GM21723 (cell line): ENCODE results near the gene METTL23.
A peak's percentile ranks its signal among the peaks of the same experiment; 100 is the strongest.
"Not testable (repeated sequence)": the region's sequence is repeated elsewhere in the genome, so short reads cannot be mapped to it uniquely, and the experiment has no call there.

Source experiments
- ATAC-seq: cut with Tn5 transposase; IDR thresholded peaks from one replicate; pipeline ENCODE4 v1.9.1; 2021; ENCODE audit warnings: mild to moderate bottlenecking, moderate library complexity; ENCODE audit not compliant: unreplicated experiment

Gene METTL23

DNA sequence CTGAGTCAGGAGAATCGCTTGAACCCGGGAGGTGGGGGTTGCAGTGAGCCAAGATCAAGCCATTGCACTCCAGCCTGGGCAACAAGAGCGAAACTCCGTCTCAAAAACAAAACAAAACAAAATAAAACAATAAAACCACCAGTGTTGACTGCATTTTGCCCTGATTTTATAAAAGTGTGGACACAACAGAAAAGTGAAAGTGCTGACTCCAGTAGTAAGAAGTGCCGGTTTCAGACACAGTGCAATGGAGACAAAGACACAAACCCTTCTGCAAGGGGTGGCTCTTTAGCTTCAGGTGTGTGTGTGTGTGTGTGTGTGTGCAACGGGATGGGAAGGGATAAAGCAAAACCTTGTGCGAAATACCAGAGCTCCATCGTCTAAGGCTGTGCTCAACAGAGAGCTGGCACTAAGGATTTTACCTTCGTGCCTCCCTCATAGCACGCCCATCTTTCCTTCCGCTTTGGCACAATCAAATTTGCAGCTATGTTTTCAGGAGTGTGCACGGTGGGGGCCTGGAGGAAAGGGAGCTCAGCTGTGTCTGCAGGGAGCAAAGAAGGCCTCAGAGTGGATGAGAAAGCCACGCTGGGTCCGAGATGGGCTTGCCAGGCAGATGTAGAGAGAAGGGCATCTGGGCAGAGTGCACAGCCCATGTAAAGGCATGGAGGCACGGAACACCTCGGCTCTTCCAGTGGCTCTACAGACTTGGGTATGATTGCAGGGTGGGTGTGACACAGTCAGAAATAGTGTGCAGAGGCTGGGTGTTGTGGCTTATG, 31.4 kb upstream of the METTL23 start:
- no peak for ATAC-seq

DNA sequence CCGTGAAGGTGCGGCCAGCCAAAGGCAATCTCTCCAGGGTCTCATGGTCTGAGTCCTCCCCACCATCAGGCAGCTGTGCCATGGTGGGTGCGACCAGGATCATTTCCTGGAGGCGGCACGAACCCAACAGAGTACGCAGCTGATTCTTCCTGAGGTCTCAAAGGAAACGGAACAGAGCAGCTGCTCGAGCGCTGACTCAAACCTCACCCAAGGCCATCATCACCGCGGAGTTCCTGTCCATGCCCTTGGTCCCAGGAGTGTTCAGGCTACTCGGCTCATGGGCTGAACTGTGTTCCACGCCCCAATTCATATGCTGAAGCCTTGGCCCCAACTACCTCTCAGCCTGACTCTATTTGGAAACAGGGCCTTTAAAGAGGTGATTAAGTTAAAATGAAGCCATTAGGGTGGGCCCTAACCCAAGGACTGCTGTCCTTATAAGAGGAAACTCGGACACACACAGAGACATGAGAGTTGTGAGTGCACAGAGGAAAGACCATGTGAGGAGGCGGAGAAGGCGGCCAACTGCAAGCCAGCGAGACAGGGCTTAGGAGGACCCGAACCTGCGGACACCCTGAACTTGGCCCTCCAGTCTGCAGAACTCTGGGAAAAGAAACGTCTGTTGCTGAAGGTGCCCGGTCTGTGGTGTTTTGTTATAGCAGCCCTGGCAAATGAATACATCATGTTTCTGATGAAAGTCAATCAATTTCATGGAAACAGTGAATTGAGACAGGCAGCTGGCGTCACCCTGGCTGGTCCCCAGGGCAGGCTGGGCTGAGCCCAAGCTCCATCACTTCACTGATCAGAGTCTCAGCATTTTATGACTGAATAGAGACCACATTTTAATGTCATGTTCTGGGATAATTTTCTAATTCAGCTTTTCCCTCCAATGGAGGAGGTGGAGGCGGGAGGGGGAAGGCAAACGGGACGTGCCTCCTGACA, 29.6 kb upstream of the METTL23 start:
- no peak for ATAC-seq

DNA sequence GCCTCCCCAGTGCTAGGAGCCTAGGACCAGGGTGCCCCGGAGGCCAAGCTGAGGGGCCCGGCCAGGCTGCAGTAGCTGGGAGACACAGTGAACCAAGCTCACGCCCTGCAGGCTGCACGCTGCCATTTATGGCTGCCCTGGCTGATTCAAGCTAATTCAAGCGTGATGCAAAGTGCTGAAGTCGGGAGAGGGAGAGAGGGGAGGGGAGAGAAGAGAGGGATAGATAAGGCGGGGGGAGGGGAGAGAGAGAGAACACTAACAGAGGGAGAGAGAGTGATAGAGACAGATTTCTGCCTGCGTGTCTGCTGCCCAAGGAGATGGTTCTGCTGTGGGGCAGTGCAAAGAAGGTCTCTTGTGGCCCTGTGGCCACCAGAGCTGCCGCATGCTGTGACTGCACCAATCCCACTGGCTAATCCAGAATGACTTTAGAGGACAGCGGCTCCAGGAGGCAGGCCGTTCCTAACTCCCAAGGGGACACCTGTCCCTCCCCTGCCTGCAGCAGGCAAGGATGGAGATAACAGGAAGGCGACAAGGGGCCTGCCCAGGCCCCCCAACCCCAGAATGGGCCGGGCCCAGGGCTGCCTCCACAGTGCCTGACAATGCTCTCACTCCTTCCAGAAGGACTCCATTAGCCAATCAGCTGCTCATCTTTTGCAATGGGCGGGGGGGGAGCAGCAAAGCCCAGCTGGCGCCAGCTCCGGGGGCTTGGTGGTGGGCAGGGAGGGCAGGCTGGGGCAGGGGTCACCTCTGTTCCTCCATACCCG, 28.8 kb upstream of the METTL23 start:
- ATAC-seq = no peak

DNA sequence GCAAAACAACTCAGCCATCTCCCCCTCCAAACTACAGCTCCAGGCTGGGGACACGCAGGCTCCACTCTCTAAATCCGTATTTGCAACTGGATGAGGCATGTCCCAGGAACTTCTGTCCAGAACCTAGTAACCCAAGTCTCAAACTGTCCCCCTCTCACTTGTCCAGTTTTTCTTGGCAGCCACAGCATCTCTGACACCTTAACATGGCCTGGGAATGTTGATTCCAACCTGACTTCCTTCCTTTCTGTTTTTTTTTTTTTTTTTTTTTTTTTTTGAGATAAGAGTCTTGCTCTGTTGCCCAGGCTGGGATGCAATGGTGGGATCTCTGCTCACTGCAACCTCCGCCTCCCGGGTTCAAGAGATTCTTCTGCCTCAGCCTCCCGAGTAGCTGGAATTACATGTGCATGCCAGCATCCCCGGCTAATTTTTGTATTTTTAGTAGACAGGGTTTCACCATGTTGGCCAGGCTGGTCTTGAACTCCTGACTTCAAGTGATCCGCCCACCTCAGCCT, 28.1 kb upstream of the METTL23 start:
- ATAC-seq = not testable (repeated sequence)

DNA sequence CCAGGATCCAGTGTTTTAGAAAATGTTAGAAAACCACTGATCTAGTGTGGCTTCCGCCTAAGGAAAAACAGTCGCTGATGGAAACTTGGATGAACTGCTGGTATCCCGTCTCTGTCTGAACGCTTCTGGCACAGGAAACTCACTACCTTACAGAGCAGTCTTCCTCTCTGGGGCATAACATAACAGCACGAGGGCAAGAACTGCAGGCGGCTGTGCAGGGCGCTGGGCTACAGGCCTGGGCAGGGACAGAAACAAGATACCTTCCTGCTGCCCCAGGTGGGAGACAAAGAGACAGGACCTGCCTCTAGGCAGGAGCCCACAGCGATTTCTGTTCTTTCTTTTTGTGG, 26.4 kb upstream of the METTL23 start:
- no peak for ATAC-seq

DNA sequence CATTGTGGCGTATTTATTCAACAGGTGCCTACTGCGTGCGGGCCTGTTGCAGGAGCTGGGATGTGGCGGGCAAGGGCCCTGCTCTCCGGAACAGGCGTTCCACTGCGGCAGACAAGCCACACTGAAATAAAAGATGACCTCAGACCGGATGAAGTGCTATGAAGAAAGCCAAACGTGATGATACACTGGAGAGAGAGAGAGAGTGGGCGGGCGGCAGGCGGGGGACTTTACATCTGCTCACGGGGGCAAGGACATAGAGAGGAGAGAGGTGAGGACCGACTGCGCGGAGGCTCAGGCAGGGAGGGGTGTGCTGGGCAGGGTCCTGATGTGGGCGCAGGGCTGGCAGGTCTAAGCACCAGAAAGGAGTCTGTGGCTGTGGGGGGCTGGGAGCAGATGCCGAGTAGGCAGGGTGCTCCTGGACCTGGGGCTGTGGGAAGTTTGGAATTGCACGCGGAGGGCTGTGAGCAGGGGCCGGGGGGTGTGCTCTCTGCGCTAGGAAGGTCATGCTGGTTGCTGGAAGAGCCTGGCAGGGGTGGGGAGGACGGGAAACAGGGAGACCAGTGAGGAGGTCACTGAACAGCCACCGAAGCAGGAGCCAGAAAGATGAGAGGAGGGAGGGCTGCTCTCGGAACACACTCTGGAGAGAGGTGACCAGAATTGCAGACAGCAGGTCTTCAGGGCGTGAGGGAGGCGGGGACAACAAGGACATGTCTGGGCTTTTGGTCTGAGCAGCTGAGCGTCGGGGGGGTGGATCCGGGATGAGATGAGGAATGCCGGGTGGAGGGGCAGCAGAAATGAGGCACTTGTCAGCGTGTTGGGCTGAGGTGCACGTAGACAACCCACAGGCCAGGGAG, 25.8 kb upstream of the METTL23 start:
- no peak for ATAC-seq

DNA sequence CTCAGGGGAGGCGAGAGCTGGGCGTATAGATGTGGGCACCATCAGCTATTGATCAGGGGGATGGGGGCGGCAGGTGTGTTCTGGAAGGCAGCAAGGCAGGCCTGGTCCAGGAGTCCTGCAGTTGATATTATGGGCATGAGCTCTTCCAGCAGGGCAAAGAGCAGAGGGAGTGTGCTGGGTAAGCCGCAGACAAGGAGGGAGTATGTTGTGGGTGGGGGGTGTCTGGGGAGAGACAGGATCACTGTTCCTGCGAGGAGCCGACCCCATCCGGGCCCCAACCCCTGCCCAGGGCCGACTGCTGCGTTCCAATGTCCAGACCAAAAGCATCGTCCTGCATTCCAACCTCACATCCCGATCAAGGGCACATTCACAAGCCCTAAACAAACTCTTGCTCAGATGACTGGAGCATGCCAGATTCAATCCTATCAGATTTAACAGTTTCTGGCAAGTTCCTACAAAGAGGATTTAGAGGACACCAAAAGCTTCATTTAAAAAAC, 25.1 kb upstream of the METTL23 start:
- ATAC-seq = no peak

DNA sequence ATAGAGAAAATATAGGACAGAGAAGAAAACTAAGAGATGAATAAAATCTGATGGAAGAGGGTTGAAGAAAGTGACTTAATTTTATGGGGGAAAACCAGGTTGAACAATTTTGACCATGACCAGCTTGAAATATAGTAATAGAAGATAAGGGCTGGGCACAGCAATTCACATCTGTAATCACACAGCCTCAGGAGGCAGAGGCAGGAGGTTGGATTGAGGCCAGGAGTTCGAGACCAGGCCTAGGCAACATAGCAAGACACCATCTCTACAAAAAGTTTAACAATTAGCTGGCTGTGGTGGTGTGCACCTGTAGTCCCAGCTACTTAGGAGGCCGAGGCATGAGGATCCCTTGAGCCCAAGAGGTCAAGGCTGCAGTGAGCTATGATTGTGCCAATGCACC, 24.6 kb upstream of the METTL23 start:
- no peak for ATAC-seq

DNA sequence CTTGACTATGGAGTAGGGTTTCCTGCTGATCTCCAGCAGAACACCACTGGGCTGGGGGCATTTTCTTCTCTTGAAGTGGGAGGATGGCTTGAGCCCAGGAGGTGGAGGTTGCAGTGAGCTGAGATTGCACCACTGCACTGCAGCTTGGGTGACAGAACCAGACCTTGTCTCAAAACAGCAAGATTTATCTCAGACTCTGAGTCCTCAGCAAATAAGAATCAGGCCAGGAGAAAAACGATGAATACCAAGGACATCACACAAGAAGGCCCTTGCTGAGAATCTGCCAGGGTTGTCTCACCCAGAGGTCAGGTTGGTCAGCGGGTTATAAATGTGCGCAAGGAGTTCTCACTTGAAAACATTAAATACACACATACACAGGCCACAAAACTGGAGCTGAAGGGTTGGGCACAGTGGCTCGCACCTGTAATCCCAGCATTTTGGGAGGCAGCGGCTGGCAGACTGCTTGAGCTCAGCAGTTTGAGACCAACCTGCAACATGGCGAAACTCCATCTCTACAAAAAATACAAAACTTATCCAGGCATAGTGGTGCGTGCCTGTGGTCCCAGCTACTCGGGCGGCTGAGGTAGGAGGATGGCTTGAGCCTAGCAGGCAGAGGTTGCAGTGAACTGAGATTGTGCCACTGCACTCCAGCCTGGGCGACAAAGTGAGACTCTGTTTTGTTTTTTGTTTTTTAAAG, 23.6 kb upstream of the METTL23 start:
- no peak for ATAC-seq

DNA sequence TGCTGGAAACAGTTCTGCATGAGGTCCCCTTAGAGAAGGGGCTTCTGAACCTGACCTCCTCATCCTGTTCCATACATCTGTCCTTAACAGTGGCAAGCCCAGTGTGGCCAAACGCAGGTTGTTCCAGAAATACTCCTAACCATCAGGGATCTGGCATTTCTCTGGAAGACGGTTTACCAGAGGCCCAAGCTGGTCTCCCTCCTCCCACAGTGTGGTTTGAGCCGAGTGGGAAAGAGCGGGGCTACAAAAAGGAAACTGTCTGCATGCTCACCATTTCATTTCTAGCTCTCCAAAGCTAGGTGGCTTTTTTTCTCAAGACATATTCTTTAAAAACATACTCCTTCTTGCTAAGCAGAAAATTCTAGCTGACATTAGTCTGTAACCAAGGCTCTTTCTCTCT, 21.8 kb upstream of the METTL23 start:
- no peak for ATAC-seq

DNA sequence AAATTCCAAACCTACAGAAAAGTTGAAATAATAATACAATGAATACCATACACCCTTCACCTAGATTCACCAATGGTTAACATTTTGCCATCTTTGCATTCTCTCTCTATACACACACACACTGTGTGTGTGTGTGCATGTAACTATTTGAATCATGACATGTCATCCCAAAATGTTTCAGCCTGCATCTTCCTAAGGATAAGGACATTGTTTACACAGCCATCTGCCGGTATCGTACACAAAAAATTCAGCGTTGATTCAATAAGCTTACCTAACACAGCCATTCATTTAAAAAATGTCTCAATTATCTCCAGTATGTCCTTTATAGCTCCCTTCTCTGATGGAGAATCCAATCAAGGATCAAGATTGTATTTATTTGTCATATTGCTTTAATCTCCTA, 19.8 kb upstream of the METTL23 start:
- no peak for ATAC-seq

DNA sequence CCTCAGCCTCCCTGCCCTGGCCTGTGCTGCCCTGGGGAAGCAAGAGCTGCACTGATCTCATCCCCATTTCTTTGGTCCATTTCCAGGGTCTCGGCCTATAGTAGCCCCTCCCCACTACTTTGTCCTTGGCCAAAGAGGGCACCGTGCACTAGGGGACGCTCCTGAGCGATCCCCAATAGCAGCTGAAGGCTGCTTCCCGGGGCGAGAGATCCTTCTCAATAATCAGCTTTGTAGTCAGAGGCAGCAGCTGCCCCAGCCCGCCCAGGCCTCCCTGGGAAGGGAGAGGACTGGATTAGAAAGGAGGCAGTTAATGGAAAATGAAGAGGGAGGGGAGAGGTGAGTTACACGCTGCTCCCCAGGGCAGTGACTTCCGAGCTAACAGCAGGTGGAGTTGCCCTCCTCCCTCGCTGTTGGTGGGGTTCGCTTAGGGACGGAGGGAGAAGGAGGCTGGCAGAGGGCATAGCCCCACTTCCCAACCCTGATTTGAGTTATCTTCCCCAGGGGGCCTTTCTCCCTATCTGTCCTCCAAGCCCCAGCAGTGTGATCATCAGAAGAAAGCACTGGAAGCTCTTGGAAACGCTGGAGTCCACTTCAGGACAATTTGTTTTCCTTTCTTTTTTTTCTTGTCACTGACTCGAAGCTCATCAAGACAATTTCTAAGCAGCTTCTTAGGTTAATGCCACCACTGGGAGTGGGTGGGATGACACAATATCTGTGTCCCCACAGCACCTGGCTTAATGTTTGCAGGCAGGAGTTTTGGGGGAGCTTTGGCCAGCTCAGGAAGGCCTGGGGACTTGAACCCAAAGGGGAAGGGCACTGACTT, 18.4 kb upstream of the METTL23 start:
- ATAC-seq = no peak

DNA sequence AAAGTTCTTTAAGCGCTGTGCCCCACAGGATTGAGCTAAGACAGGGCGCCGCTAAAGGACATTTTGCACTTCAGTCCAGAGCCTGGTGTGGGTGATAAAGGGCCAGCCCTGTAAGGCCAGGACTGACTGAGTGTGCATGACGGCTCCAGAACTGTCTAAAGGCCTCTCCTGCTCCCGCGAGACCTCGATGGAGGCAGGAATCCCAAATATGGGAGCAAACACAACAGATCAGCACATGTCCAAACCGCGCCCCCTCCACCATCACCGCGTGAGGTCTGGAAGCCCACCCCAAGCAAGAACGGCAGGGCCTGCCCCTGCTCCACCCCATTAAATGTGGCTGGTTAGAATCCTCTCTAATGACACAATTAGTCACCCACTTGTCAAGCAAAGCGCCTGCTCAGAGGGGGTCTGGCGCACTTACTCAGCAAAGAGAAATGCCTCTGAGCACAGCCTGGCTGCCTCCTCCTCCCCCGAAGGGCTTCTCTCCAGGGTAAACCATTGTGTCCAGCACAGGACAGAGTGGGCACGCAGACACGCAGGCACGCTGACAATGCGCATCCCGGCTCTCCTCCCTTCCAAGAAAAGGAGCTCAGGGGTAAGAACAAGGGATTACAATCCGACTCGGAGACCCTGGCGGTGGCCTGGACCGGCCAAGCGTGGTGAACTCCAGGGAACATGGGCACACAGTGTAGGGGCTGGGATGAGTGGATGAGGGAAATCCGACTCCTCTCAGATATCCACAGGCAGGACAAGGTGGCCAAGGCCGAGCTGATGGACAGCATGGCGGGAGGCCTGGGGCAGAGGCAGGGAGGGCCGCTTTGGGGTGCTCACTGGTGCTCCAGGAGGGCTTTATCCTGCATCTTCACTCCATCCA, 17.3 kb upstream of the METTL23 start:
- no peak for ATAC-seq

DNA sequence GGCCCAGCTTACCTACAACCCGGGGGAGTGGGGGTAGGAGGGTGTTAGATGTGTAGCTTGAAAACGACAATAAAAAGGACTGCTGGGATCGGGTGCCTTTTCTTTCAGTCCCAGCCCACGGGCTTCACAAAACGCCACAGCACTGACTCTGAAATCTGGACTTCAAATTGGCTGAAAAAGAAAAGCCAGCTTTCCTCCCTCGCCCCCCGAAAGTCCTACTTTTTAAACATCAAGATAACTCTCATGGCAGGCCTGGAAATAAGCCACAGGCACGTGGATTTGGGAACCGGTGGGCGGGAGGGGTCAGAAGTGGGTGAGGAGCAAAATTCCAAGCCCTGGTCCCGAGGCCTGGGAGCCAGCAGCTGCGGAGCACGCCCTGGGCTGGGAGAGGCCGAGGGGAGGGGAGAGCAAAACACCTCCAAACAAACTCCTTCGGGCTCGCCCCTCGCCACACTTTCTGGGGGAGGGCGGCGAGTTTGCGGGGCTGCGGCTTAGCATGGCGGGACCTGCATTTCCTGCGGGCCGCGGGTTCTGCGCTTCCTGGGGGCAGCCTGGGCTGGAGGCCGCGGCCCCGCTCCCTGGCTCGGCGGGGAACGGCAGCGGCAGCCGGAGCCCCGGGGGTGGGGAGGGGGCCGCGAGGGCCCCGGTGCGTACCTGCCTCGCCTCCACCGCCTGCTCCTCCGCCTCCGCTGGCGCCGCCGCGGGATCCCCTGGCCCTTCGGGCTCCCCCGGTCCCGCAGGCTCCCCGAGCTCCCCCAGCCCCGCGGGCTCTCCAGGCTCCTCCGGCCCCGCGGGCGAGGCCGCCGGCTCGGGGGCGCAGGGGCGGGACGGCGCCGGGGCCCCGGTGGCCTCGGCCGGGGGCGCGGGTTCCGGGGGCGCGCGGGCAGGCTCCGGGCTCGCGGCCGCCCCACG, 16.4 kb upstream of the METTL23 start:
- not testable (repeated sequence) for ATAC-seq

DNA sequence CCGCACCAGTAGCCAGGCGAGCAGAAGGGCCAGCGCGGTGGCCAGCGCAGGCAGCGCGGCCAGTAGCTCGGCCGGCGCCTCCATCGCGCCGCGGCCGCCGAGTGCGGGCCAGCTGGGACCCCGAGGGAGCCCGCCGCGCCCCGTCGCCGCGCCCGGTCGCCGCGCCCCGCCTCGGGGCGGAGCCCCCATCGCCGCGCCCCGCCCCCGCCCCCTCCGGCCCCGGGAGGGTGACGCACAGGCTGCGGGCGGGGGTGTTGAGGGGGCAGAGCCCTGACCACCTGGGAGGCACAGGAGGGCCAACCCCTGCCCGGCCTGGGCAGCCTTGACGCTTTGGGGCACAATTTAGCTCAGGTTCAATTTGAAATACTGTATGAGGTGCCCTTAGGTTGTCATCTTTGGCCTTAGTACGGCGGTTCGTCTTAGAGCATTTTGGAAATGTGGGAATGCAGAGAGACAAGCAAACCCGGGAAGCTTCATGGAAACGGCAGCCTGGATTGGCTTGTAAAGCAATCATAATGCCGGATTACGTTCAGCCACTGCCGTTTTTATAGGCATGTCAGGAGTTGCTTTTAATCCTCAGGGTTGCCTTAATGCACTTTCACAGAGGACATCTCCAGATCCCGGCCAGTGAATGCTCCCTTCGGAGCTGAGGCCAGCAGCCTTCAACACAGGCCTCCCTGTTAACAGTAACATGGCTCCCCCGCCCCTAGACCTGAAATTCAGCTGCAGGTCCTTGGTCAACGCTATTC, 15.6 kb upstream of the METTL23 start, which contains the start of gene MXRA7:
MXRA7 (minus strand) TSS at position 103 of the 749 bp plus-strand sequence; CDS start at position 84, 19 bp downstream.
- peak; percentile 59 for ATAC-seq

DNA sequence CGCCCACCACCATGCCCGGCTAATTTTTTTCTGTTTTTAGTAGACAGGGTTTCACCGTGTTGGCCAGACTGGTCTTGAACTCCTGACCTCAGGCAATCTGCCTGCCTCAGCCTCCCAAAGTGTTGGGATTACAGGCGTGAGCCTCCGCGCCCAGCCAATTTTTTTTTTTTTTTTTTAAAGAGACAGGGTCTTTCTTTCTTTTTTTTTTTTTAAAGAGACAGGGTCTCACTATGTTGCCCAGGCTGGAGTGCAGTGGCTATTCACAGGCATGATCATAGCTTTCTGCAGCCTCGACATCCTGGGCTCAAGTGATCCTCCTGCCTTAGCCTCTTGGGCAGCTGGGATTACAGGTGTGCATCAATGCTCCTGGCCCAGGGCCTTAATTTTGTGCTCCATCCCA, 14.3 kb upstream of the METTL23 start:
- not testable (repeated sequence) for ATAC-seq
